ENCODE measurements around the gene MAGEA10. TPM values are rescaled to one million over a fixed set of nuclear protein-coding genes. Genes with fewer than 3 reads are reported as not detected.
"Not testable (repeated sequence)": the region's sequence is repeated elsewhere in the genome, so short reads cannot be mapped to it uniquely, and the experiment has no call there.

MAGEA10 gene
- total RNA-seq (2014; rRNA removed; shearing (Covaris generic); ENCODE audit: low replicate concordance): not detected in 2 replicates

GRCh38 chrX:152138388-152138784 is at the start of gene MAGEA10:
TSS of gene MAGEA10 (minus strand) at chrX:152138577. CDS start at chrX:152135620, 2,957 bp downstream.
- Histone ChIP-seq H3K9me3 (no peaks in the 10 kb centered on the region), H3K27me3 (no peaks in the 10 kb centered on the region), H3K36me3 (no peaks in the 10 kb centered on the region), H3K4me3 (no peak within 1 kb of the TSS)
- no peak for DNase-seq

- no peaks in the 10 kb centered on the region for H3K9me3 ChIP-seq
- no peaks in the 10 kb centered on the region for H3K36me3 ChIP-seq
- no peaks in the 10 kb centered on the region for H3K27me3 ChIP-seq
- H3K4me3 ChIP-seq: no peak overlapping the region
- no peak for DNase-seq
These were observed 39.3 kb upstream of the MAGEA10 start for GRCh38 chrX:152177497-152178269.

- DNase-seq: no peak
- Histone ChIP-seq H3K4me3 (no peak overlapping the region), H3K36me3 (no peaks in the 10 kb centered on the region), H3K27me3 (no peaks in the 10 kb centered on the region), H3K9me3 (no peaks in the 10 kb centered on the region)
These were observed 38.7 kb upstream of the MAGEA10 start for GRCh38 chrX:152177052-152177451.

GRCh38 chrX:152175892-152176291 is 37.5 kb upstream of the MAGEA10 start:
- not testable (repeated sequence) for DNase-seq, H3K36me3 ChIP-seq, H3K4me3 ChIP-seq, H3K27me3 ChIP-seq, H3K9me3 ChIP-seq

- not testable (repeated sequence) for H3K4me3 ChIP-seq, H3K36me3 ChIP-seq, DNase-seq, H3K9me3 ChIP-seq, H3K27me3 ChIP-seq
These were observed 35.5 kb upstream of the MAGEA10 start for GRCh38 chrX:152173923-152174322.

GRCh38 chrX:152170621-152171020 is 32.2 kb upstream of the MAGEA10 start:
- H3K4me3 ChIP-seq: no peak overlapping the region
- no peaks in the 10 kb centered on the region for H3K9me3 ChIP-seq
- no peak for DNase-seq
- no peaks in the 10 kb centered on the region for H3K36me3 ChIP-seq
- H3K27me3 ChIP-seq: no peaks in the 10 kb centered on the region

GRCh38 chrX:152165033-152165743 is 26.8 kb upstream of the MAGEA10 start:
- H3K36me3 ChIP-seq: no peaks in the 10 kb centered on the region
- H3K9me3 ChIP-seq: no peaks in the 10 kb centered on the region
- no peak overlapping the region for H3K4me3 ChIP-seq
- DNase-seq: no peak
- H3K27me3 ChIP-seq: no peaks in the 10 kb centered on the region

GRCh38 chrX:152157042-152157441 is 18.7 kb upstream of the MAGEA10 start:
- Histone ChIP-seq H3K4me3 (no peak overlapping the region), H3K36me3 (no peaks in the 10 kb centered on the region), H3K27me3 (no peaks in the 10 kb centered on the region), H3K9me3 (no peaks in the 10 kb centered on the region)
- no peak for DNase-seq

- no peaks in the 10 kb centered on the region for H3K9me3 ChIP-seq
- H3K27me3 ChIP-seq: no peaks in the 10 kb centered on the region
- H3K36me3 ChIP-seq: no peaks in the 10 kb centered on the region
- no peak for DNase-seq
- no peak overlapping the region for H3K4me3 ChIP-seq
These were observed 17.5 kb upstream of the MAGEA10 start for GRCh38 chrX:152155766-152156310.

GRCh38 chrX:152154050-152154449 is 15.7 kb upstream of the MAGEA10 start:
- Histone ChIP-seq H3K4me3 (no peak overlapping the region), H3K9me3 (no peaks in the 10 kb centered on the region), H3K36me3 (no peaks in the 10 kb centered on the region), H3K27me3 (no peaks in the 10 kb centered on the region)
- DNase-seq: no peak

- DNase-seq: no peak
- H3K27me3 ChIP-seq: no peaks in the 10 kb centered on the region
- H3K36me3 ChIP-seq: no peaks in the 10 kb centered on the region
- no peak overlapping the region for H3K4me3 ChIP-seq
- no peaks in the 10 kb centered on the region for H3K9me3 ChIP-seq
These were observed 12.9 kb upstream of the MAGEA10 start for GRCh38 chrX:152151256-152151655.

- Histone ChIP-seq H3K9me3 (no peaks in the 10 kb centered on the region), H3K36me3 (no peaks in the 10 kb centered on the region), H3K4me3 (no peak overlapping the region), H3K27me3 (no peaks in the 10 kb centered on the region)
- no peak for DNase-seq
These were observed 11.3 kb upstream of the MAGEA10 start for GRCh38 chrX:152149648-152150047.

GRCh38 chrX:152139589-152139988 is 1.2 kb upstream of the MAGEA10 start:
- no peak overlapping the region for H3K4me3 ChIP-seq

GRCh38 chrX:152137771-152138387 is 498 bp downstream of the MAGEA10 start:
- H3K36me3 ChIP-seq: no peaks in the 10 kb centered on the region
- no peak for DNase-seq
- no peaks in the 10 kb centered on the region for H3K9me3 ChIP-seq
- no peaks in the 10 kb centered on the region for H3K27me3 ChIP-seq
- no peak overlapping the region for H3K4me3 ChIP-seq

More at GRCh38 chrX:152139589-152139988, 1.2 kb upstream of the MAGEA10 start:
- H3K27me3 ChIP-seq: no peaks in the 10 kb centered on the region
- no peaks in the 10 kb centered on the region for H3K36me3 ChIP-seq
- no peaks in the 10 kb centered on the region for H3K9me3 ChIP-seq
- DNase-seq: no peak

- H3K9me3 ChIP-seq: no peaks in the 10 kb centered on the region
- H3K36me3 ChIP-seq: no peaks in the 10 kb centered on the region
- no peak for DNase-seq
- H3K27me3 ChIP-seq: no peaks in the 10 kb centered on the region
- no peak overlapping the region for H3K4me3 ChIP-seq
These were observed 2.1 kb downstream of the MAGEA10 start for GRCh38 chrX:152136312-152136711.

- Histone ChIP-seq H3K36me3 (no peaks in the 10 kb centered on the region), H3K9me3 (no peaks in the 10 kb centered on the region), H3K4me3 (no peak overlapping the region), H3K27me3 (no peaks in the 10 kb centered on the region)
- DNase-seq: no peak
These were observed 6.9 kb downstream of the MAGEA10 start for GRCh38 chrX:152131525-152131924.

Measured in MG63 (cell line).